Neural progenitor cell (in vitro differentiated cells): ENCODE data around the gene MYBPH. TPM values are rescaled to one million over a fixed set of nuclear protein-coding genes. Genes with fewer than 3 reads are reported as not detected.
A peak's percentile ranks its signal among the peaks of the same experiment; 100 is the strongest.

Source experiments
- DNase-seq: peaks from one replicate; pipeline ENCODE4 v3.0.0-alpha.2; 2016; ENCODE audit warnings: low spot score
- H2AFZ ChIP-seq: fragments of 200-600 bp; sonication (generic); replicated peaks from 2 replicates; pipeline ENCODE4 v1.6.1; 2016; ENCODE audit warnings: antibody characterized with exemption
- H3F3A ChIP-seq: fragments of 200-600 bp; sonication (generic); 2 replicates; pipeline ENCODE4 v1.6.1; 2016; ENCODE audit warnings: antibody characterized with exemption, low read depth
- H3K27ac ChIP-seq: fragments of 200-600 bp; sonication (generic); 2 replicates; pipeline ENCODE4 v1.5.1; 2016; ENCODE audit warnings: mild to moderate bottlenecking
- H3K27me3 ChIP-seq: fragments of 200-600 bp; sonication (generic); 2 replicates; pipeline ENCODE4 v1.6.1; 2016; ENCODE audit warnings: mild to moderate bottlenecking, moderate library complexity
- H3K36me3 ChIP-seq: fragments of 200-600 bp; sonication (generic); 2 replicates; pipeline ENCODE4 v1.5.1; 2016
- H3K4me1 ChIP-seq: fragments of 200-600 bp; sonication (generic); 2 replicates; pipeline ENCODE4 v1.6.1; 2016; ENCODE audit warnings: mixed run types
- H3K4me2 ChIP-seq: fragments of 200-600 bp; sonication (generic); 2 replicates; pipeline ENCODE4 v1.6.1; 2016
- H3K4me3 ChIP-seq: fragments of 200-600 bp; sonication (generic); 2 replicates; pipeline ENCODE4 v1.5.1; 2016
- H3K79me2 ChIP-seq: fragments of 200-600 bp; sonication (generic); 2 replicates; pipeline ENCODE4 v1.6.1; 2016; ENCODE audit warnings: low read depth
- H3K9ac ChIP-seq: fragments of 200-600 bp; sonication (generic); 2 replicates; pipeline ENCODE4 v1.6.1; 2016
- H3K9me3 ChIP-seq: fragments of 200-600 bp; sonication (generic); 2 replicates; pipeline ENCODE4 v1.5.1; 2016; ENCODE audit warnings: low read depth
- H4K20me1 ChIP-seq: fragments of 200-600 bp; sonication (generic); 2 replicates; pipeline ENCODE4 v1.6.1; 2016; ENCODE audit warnings: low read depth
- H3K27ac Mint-ChIP-seq: 3 replicates; pipeline ENCODE4 v1.8.0; 2021; ENCODE audit warnings: mixed read lengths
- H3K27me3 Mint-ChIP-seq: 2 replicates; pipeline ENCODE4 v1.8.0; 2022; ENCODE audit warnings: low read depth, mild to moderate bottlenecking, inconsistent platforms, moderate library complexity, mixed read lengths; ENCODE audit not compliant: insufficient read depth
- H3K36me3 Mint-ChIP-seq: 3 replicates; pipeline ENCODE4 v1.8.0; 2021; ENCODE audit warnings: mixed read lengths
- H3K4me1 Mint-ChIP-seq: 3 replicates; pipeline ENCODE4 v1.8.0; 2021; ENCODE audit warnings: mixed read lengths
- H3K4me3 Mint-ChIP-seq: 3 replicates; pipeline ENCODE4 v1.8.0; 2021; ENCODE audit warnings: mild to moderate bottlenecking, moderate library complexity, mixed read lengths
- H3K9me3 Mint-ChIP-seq: 3 replicates; pipeline ENCODE4 v1.8.0; 2020; ENCODE audit warnings: mixed read lengths
- EZH2 ChIP-seq: fragments of 200-600 bp; sonication (generic); IDR thresholded peaks from 2 replicates; pipeline ENCODE4 v1.6.1; 2017; ENCODE audit warnings: antibody characterized with exemption, mild to moderate bottlenecking, moderate library complexity
- EZH2phosphoT487 ChIP-seq: fragments of 200-600 bp; sonication (generic); IDR thresholded peaks from 2 replicates; pipeline ENCODE4 v1.6.1; 2017; ENCODE audit warnings: antibody characterized with exemption
- total RNA-seq: library from RNA; depleted of rRNA; stranded (reverse); fragments of >200 nt; gene quantifications from 2 replicates; pipeline ENCODE4 v1.2.3, GENCODE V29; 2015; ENCODE audit warnings: low replicate concordance
- TF ChIP-seq, protein P1 (sequence below): fragments of 200-600 bp; sonication (generic); IDR thresholded peaks from 2 replicates; pipeline ENCODE4 v1.5.1; 2017; ENCODE audit warnings: antibody characterized with exemption, mild to moderate bottlenecking

The MYBPH gene
- total RNA-seq, 1 donor from 2014 or later, result not detected

DNA sequence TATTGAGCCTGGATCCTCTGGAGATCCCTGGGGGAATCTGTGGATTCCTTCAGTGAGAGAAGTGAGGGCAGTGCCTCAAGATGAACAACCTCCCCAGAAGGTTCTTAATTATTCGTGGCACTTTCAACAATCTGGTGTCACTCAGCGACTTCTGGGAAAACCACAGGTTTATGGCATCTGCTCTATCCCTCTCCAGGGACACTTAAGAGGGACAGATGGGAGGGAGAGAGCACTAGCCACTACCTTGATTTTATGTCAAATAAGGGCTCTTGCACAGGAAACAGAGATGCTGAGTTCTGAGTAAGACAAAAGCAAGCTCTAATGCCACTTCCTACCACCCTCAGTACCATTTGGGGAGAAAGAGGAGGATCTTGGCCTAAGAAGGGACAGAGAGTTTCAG lies 32.1 kb upstream of the MYBPH start:
- Histone ChIP-seq H3K9ac (no peak overlapping the region), H3K4me2 (no peak overlapping the region), H3K4me1 (peaks cover 11% of the 10 kb centered on the region), H3K79me2 (no peaks in the 10 kb centered on the region), H3K36me3 (no peaks in the 10 kb centered on the region), H3K27me3 (no peaks in the 10 kb centered on the region), H3K4me3 (no peak overlapping the region), H3F3A (no peaks in the 10 kb centered on the region), H3K9me3 (no peaks in the 10 kb centered on the region), H4K20me1 (no peaks in the 10 kb centered on the region), H2AFZ (peak overlapping the region; percentile 61), H3K27ac (no peak overlapping the region)
- no peak overlapping the region for H3K4me3 Mint-ChIP-seq
- peaks cover 5% of the 10 kb centered on the region for H3K4me1 Mint-ChIP-seq
- no peak for TF ChIP-seq EZH2phosphoT487
- no peak for TF ChIP-seq EZH2
- TF ChIP-seq, protein P1, sequence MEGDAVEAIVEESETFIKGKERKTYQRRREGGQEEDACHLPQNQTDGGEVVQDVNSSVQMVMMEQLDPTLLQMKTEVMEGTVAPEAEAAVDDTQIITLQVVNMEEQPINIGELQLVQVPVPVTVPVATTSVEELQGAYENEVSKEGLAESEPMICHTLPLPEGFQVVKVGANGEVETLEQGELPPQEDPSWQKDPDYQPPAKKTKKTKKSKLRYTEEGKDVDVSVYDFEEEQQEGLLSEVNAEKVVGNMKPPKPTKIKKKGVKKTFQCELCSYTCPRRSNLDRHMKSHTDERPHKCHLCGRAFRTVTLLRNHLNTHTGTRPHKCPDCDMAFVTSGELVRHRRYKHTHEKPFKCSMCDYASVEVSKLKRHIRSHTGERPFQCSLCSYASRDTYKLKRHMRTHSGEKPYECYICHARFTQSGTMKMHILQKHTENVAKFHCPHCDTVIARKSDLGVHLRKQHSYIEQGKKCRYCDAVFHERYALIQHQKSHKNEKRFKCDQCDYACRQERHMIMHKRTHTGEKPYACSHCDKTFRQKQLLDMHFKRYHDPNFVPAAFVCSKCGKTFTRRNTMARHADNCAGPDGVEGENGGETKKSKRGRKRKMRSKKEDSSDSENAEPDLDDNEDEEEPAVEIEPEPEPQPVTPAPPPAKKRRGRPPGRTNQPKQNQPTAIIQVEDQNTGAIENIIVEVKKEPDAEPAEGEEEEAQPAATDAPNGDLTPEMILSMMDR, result no peak
- no peak overlapping the region for H3K27ac Mint-ChIP-seq
- H3K9me3 Mint-ChIP-seq, result no peaks in the 10 kb centered on the region
- no peak for DNase-seq
- H3K27me3 Mint-ChIP-seq, result peaks cover 2% of the 10 kb centered on the region
- no peaks in the 10 kb centered on the region for H3K36me3 Mint-ChIP-seq

DNA sequence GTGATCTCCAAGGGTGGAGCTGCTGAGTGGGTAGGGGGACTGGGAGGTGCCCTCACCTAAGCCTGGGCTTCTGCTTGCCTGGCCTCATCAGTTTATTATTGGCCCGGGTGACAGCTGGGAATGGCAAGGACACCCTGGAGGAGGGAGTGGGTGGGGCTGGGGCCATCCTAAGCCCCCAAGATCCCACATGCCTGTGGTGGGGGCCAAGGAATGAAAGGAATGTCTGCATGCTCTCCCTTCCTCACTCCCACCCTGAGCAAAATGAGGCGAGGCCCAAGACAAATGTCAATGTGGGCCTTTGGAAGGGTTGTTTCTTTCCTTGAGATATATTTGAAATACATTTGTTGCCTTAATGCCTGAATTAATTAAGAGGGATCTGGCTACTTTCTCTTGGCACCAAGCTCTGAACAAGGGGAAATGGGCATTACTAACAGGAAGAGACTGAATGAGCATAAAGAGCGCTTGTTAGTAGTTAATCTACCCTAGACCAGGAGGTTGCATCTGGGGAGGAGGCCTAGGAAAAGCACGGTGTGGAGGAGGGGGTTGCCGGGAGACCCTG lies 30.6 kb upstream of the MYBPH start:
- H3K27me3 Mint-ChIP-seq, result peaks cover 4% of the 10 kb centered on the region
- no peak overlapping the region for H3K27ac ChIP-seq
- H3K27ac Mint-ChIP-seq, result no peak overlapping the region

GRCh38 chr1:203204756-203205155 lies 29.1 kb upstream of the MYBPH start:
- Mint-ChIP-seq H3K27ac (no peak overlapping the region), H3K36me3 (no peaks in the 10 kb centered on the region), H3K4me1 (peaks cover 5% of the 10 kb centered on the region), H3K9me3 (no peaks in the 10 kb centered on the region), H3K4me3 (no peak overlapping the region), H3K27me3 (peaks cover 2% of the 10 kb centered on the region)
- Histone ChIP-seq H3K36me3 (no peaks in the 10 kb centered on the region), H4K20me1 (no peaks in the 10 kb centered on the region), H3K79me2 (no peaks in the 10 kb centered on the region), H3K9ac (no peak overlapping the region), H3K4me1 (peaks cover 11% of the 10 kb centered on the region), H3K4me3 (no peak overlapping the region), H3F3A (no peaks in the 10 kb centered on the region), H3K9me3 (no peaks in the 10 kb centered on the region), H2AFZ (no peak overlapping the region), H3K27ac (no peak overlapping the region), H3K27me3 (no peaks in the 10 kb centered on the region), H3K4me2 (no peak overlapping the region)
- TF ChIP-seq, protein P1, result no peak
- TF ChIP-seq EZH2phosphoT487 (no peak), EZH2 (no peak)
- DNase-seq, result no peak

More for the DNA sequence above, 30.6 kb upstream of the MYBPH start:
- H2AFZ ChIP-seq, result no peak overlapping the region
- H3K4me3 ChIP-seq, result no peak overlapping the region
- no peaks in the 10 kb centered on the region for H4K20me1 ChIP-seq
- H3K4me3 Mint-ChIP-seq, result no peak overlapping the region
- no peak overlapping the region for H3K4me2 ChIP-seq
- no peaks in the 10 kb centered on the region for H3K9me3 Mint-ChIP-seq
- no peaks in the 10 kb centered on the region for H3K27me3 ChIP-seq
- no peaks in the 10 kb centered on the region for H3K9me3 ChIP-seq
- peaks cover 5% of the 10 kb centered on the region for H3K4me1 Mint-ChIP-seq
- H3F3A ChIP-seq, result no peaks in the 10 kb centered on the region
- H3K36me3 Mint-ChIP-seq, result no peaks in the 10 kb centered on the region
- no peak for TF ChIP-seq EZH2phosphoT487
- no peak for TF ChIP-seq EZH2
- TF ChIP-seq, protein P1, result no peak
- no peaks in the 10 kb centered on the region for H3K36me3 ChIP-seq
- DNase-seq, result no peak
- H3K4me1 ChIP-seq, result peaks cover 11% of the 10 kb centered on the region
- no peaks in the 10 kb centered on the region for H3K79me2 ChIP-seq
- no peak overlapping the region for H3K9ac ChIP-seq
